Endometrial microvascular endothelial cells (primary cell): Measurements from ENCODE around the gene VEGFC. TPM values are rescaled to one million over a fixed set of nuclear protein-coding genes. Genes with fewer than 3 reads are reported as not detected.

Source experiments
- in situ Hi-C: cut with HindIII; loops from 2 replicates; pipeline ENCODE4 v1.10.0; 2017; ENCODE audit warnings: low sequenced_read_pairs, low pct_unique_long_range_greater_than_20kb; ENCODE audit errors: inconsistent ontology term
- total RNA-seq: library from RNA; depleted of rRNA; stranded (reverse); fragments of >200 nt; gene quantifications from one replicate; pipeline ENCODE4 v1.2.3, GENCODE V29; 2015; ENCODE audit errors: inconsistent ontology term

VEGFC gene
- total RNA-seq, 1 donor from 2014 or later: 66.3 TPM

- in situ Hi-C loops: no loop called here
These were observed 147.3 kb downstream of the VEGFC start for GRCh38 chr4:176645246-176645960.

GRCh38 chr4:176642472-176642871 lies 150.2 kb downstream of the VEGFC start:
- in situ Hi-C loops: no loop called here

- in situ Hi-C loops: no loop called here
These were observed 151.5 kb downstream of the VEGFC start for GRCh38 chr4:176641237-176641636.

DNA sequence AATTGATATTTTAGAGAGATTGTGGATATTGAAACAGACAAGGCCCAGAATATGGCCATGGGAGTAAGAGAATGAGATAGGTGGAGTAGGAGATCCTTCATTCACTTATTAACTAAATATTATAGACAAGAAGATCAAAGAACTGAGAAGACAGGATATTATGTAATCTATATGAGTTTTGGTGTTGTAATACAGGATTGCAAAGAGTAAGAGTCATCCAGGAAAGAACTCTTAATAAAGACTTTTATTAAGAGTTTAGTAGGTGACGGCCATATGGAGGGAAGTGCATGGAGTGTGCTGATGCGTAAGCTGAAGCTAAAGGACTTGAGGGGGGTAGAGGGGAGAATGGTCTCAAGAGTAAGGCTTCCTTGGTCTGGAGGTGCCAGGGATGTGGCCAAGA lies 153.7 kb downstream of the VEGFC start:
- in situ Hi-C loops: no loop called here

DNA sequence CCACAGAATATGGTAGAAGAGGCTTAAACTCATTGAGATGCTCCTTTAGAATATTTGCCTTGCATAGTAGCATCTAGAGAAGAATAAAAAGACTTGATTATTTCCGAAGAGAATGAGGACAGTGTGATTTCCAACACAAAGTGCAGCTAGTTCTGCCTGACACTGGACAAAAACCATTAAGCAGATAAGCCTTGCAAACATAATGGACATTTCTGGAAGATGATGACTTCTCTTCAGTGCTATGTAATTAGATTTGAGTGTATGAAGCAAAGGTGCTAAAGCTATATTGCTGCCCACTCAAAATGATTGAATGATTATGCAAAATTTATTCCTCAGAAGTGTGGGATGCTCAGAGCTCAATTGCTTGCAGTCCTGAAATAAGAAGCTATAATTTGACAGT lies 156.4 kb downstream of the VEGFC start:
- in situ Hi-C loops: no loop called here

GRCh38 chr4:176635372-176636261 lies 157.1 kb downstream of the VEGFC start:
- in situ Hi-C loops: no loop called here
